Measurements from ENCODE around the gene AGK.
A peak's percentile ranks its signal among the peaks of the same experiment; 100 is the strongest.
"Not testable (repeated sequence)": the region's sequence is repeated elsewhere in the genome, so short reads cannot be mapped to it uniquely, and the experiment has no call there.

Gene AGK

GRCh38 chr7:141557831-141558531 is 6.8 kb downstream of the AGK start:
- DNase-seq: not testable (repeated sequence)

- peak; percentile 72 for DNase-seq
Observed at GRCh38 chr7:141558544-141559183, 7.5 kb downstream of the AGK start.

- DNase-seq: no peak
Observed at GRCh38 chr7:141559961-141560360, 8.8 kb downstream of the AGK start.

GRCh38 chr7:141562036-141562435 is 10.8 kb downstream of the AGK start:
- no peak for DNase-seq

GRCh38 chr7:141562543-141562942 is 11.3 kb downstream of the AGK start:
- DNase-seq: no peak

- no peak for DNase-seq
Observed at GRCh38 chr7:141562972-141563371, 11.8 kb downstream of the AGK start.

GRCh38 chr7:141563956-141564623 is 12.9 kb downstream of the AGK start:
- DNase-seq: no peak

GRCh38 chr7:141567432-141567831 is 16.2 kb downstream of the AGK start:
- no peak for DNase-seq

- no peak for DNase-seq
Observed at GRCh38 chr7:141568227-141568626, 17.0 kb downstream of the AGK start.

- no peak for DNase-seq
Observed at GRCh38 chr7:141571059-141571458, 19.8 kb downstream of the AGK start.

- no peak for DNase-seq
Observed at GRCh38 chr7:141572175-141572574, 21.0 kb downstream of the AGK start.

- DNase-seq: no peak
Observed at GRCh38 chr7:141573511-141573910, 22.3 kb downstream of the AGK start.

- DNase-seq: no peak
Observed at GRCh38 chr7:141575164-141575563, 24.0 kb downstream of the AGK start.

GRCh38 chr7:141575654-141576448 is 24.6 kb downstream of the AGK start:
- DNase-seq: no peak

- DNase-seq: no peak
Observed at GRCh38 chr7:141577043-141577839, 26.0 kb downstream of the AGK start.

GRCh38 chr7:141579953-141580352 is 28.7 kb downstream of the AGK start:
- DNase-seq: not testable (repeated sequence)

GRCh38 chr7:141582063-141582462 is 30.9 kb downstream of the AGK start:
- not testable (repeated sequence) for DNase-seq

GRCh38 chr7:141584935-141585334 is 33.7 kb downstream of the AGK start:
- DNase-seq: no peak

- DNase-seq: no peak
Observed at GRCh38 chr7:141585592-141586510, 34.6 kb downstream of the AGK start.

- no peak for DNase-seq
Observed at GRCh38 chr7:141586878-141587277, 35.7 kb downstream of the AGK start.

- DNase-seq: no peak
Observed at GRCh38 chr7:141587304-141587703, 36.1 kb downstream of the AGK start.

All from NCI-H1694 (cell line).